NCI-H345 treated with DMSO at 0.1 percent for 48 hours (cell line): ENCODE results near the gene ZNF275.
A peak's percentile ranks its signal among the peaks of the same experiment; 100 is the strongest.
"Not testable (repeated sequence)": the region's sequence is repeated elsewhere in the genome, so short reads cannot be mapped to it uniquely, and the experiment has no call there.

Source experiments
- DNase-seq: peaks from one replicate; lab custom pipeline; 2025; ENCODE audit not compliant: unreplicated experiment; lab: John Stamatoyannopoulos, UW

ZNF275 gene, protein sequence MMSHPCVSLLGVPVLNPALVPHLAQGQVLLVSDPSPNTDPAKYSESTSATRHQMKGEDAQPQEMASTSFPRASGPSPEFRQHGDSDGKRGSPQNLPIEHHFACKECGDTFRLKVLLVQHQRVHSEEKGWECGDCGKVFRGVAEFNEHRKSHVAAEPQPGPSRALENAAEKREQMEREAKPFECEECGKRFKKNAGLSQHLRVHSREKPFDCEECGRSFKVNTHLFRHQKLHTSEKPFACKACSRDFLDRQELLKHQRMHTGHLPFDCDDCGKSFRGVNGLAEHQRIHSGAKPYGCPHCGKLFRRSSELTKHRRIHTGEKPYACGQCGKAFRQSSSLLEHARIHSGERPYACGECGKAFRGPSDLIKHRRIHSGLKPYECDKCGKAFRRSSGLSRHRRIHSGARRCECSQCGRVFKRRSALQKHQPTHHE

GRCh38 chrX:153333821-153334653, at the start of gene ZNF275:
Gene ZNF275, plus strand, starts transcription at chrX:153334153. Its CDS starts 2,527 bp downstream, at chrX:153336680.
- DNase-seq, result peak; percentile 52

- not testable (repeated sequence) for DNase-seq
These were observed 48.3 kb upstream of the ZNF275 start for GRCh38 chrX:153285678-153286077.

DNA sequence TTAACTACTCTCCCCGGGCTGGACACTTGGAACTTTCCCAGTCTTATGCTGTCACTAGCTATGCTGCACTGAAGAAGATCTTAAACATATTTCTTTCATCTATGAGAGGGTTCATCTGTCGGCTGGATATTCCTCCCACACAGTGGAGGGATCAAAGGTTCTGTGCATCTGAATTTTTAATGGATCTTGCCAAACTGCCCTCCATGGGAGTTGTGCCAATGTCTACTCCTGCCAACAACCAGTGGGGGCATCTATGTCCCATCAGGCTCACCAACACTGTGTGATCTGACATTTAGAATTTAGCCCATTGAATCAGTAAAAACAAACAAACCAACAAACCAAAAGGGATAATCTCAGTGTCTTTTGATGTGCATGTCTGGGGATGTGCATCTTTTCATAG, 45.1 kb upstream of the ZNF275 start:
- not testable (repeated sequence) for DNase-seq

DNA sequence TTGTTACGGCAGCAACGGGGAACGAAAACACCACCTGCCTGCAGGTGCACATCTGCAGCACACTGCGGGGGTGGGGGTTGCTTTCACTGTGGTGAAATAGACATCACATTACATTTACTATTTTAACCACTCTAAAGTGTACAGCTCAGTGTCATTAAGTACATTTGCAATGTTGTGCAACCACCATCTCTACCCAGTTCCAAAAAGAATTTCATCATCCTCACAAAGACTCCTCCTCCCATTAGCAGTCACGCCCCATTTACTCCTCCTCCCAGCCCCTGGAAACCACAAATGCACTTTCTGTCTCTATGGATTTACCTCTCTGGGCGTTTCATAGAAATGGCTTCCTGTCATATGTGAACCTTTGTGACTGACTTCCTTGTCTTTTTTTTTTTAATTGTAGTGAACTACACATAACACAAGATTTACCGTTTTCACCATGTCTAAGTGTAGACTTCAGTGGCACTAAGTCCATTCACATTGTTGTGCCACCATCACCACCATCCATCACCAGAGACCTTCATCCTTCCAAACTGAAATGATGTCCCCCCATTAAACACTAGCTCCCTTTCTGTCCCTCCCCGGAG, 40.4 kb upstream of the ZNF275 start:
- not testable (repeated sequence) for DNase-seq

- DNase-seq, result no peak
These were observed 36.6 kb upstream of the ZNF275 start for GRCh38 chrX:153297376-153297775.

GRCh38 chrX:153299855-153300254, 34.1 kb upstream of the ZNF275 start:
- no peak for DNase-seq

DNA sequence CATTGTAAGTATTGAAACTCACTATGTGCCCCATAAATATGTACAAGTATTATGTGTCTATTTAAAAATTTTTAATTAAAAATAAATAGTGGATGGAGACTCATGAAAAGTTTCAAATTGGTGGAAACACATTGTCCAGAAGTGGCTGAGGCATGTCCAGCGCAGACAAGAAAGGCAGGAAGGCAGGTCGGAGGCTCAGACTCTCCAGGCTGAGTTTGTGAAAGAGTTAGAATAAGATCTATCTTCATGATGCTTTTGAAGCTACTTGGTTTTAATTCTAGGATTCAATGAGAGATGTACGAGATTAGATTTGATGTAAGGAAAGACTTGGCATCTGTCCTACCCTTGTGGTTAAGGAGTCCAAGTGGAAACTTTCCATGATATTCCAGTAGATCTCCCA, 32.2 kb upstream of the ZNF275 start:
- no peak for DNase-seq

GRCh38 chrX:153302796-153303195, 31.2 kb upstream of the ZNF275 start:
- DNase-seq, result no peak

DNA sequence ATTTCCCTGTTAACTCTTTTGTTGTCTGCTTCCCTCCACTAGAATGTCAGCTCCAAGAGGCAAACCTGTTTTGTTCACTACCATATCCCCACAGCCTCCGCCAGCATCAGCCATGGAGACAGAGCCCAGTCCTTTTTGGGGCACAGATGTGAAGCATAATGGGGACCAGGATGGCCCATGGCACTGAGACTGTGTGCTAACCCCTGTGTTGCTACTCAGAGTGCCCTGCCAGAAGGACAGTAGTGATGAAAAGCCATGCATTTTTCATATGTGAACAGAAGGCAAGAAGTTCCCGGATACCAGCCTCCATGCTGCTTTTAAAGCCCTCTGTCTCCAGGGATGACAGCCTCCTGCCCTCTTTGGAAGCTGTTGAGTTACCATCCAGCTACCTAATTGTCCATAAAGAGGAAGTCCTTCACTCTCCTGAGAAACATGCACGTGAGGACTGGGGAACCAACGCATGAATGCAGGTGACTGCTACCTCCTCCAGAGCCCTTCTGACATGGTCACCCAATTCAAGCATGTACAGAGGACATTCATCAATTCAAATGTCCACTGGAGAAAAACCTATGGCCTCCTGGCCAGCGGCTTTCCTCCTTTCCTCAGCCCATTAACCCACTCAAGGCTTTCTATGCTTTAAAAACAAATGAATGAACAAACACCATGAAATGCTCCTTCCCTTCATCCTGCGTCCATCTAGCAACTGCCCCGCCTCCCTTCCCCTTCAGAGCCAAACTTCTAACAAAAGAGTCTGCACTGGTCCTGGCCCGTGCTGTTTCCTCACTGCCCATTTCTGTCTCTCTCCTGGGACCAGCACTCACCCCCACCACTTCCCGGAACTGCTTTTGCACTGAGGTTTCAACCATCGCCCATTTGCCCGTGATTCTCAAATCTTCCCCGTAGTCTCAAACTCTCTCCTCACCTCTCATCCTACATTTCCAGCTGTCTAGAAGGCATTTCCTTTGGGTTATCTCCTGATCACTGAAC, 30.4 kb upstream of the ZNF275 start:
- DNase-seq, result no peak

DNA sequence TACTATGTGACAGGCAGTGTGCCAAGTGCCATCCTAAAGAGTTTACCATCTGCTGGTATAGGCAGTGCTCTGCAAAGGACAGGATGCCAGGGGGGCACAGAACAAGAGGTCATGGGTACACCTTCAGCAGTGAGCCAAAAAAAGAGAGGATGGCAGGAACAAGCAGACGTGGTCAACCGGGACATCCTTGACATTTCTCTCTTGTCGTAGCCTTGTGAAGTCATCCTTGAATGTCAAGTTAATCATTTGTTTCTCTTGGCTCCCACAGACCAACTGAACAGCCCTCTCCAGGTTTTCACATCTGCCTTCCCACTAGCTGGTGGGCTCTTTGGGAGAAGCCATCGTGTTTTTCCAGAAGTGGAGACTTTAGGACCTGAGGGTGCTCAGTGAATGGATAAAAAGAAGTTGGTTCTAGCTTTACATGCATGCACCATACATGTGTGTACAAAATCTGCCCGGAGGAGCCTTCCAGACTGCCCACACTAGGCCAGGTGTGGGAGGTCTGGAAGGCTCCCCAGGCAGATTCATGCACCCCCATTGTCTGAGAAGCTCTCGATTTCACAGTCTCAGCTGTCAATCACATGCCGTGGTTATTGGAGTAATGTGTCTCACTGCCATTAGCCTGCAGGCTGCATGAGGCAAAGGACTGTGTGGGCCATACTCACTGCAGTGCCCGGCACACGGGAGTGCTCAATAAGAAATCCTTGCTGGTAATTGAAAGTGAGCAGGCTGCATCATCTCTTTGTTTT, 28.8 kb upstream of the ZNF275 start:
- no peak for DNase-seq

DNA sequence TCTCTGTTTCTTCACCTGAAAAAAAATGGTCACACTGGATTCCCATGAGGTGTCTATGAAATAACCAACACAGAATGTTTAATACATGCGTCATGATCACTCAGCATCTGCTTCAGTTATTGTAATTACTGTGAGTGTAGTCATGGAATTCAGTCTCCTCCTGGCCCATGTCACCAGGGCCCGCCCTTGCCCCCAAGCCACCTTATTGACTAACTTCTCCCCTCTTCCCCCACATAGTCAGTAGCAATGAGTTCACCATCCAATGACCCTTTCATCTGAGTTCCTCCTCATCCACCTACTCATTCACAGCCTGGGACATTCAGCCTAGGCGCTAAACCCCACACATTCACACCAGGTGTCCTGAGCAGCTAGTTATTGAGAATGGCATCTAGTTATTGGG, 28.0 kb upstream of the ZNF275 start:
- no peak for DNase-seq

GRCh38 chrX:153306527-153307115, 27.3 kb upstream of the ZNF275 start:
- no peak for DNase-seq

- DNase-seq, result no peak
These were observed 26.4 kb upstream of the ZNF275 start for GRCh38 chrX:153307276-153308178.

DNA sequence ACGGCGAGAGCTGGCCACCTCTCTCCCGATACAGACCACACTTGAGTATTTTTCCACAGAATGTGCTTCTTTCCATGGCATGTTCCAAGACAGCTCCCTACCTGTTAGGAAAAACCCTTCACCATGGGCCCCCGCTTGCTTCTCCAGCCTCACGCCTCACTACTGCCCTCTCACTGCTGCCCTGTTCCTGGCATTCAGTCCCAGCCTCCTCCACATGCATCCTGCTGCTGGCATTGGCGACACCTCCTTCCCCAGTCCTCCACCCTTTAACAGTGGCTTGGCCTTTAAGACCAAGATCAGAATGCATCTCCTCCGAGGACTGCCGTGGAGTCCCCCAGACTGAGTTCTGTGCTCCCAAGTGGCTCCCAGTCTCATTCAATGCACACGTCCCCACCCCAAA, 23.1 kb upstream of the ZNF275 start:
- no peak for DNase-seq

DNA sequence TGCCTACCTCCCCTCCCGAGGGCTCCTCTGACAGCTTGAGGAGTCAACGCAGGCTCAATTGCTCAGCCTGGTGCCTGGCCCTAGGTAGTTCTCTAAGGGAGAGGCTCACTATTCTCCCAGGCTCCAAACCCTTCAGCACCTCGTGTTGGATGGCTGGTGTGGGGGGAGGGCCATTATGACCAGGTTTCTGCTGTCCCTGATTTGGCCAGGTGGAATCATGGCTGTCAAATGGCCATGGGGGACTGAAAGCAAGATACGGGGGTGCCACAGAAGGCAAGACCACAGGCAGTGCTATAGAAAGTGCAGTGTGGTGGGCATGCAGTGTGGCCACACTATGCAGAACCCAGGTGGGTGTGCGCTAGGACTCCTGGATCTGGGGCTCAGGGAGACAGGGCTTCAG, 21.9 kb upstream of the ZNF275 start:
- no peak for DNase-seq

DNA sequence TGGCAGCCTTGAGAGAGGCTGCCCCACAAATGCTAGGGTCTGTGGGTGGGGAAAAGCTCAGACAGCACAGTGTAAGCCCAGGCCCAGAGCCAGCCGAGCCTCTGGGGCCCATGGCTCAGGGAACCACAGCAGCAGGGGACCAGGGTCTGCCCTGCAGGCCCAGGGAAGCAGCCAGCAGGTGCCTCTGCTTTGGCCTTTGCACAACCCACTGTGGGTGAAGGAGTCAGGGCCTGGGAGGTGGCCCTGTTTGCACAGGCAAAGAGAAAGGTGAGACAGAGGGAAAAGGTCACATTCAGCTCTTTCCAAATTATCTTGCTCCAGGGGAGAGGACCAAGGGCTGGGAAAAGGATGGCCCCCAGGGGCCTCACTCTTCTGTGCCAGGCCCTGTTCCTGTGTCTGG, 21.1 kb upstream of the ZNF275 start:
- DNase-seq, result no peak

GRCh38 chrX:153317306-153317705, 16.6 kb upstream of the ZNF275 start:
- DNase-seq, result no peak

GRCh38 chrX:153317996-153318722, 15.8 kb upstream of the ZNF275 start:
- DNase-seq, result no peak
